ENCODE data around the gene RRP15. TPM values are rescaled to one million over a fixed set of nuclear protein-coding genes. Genes with fewer than 3 reads are reported as not detected.

Gene RRP15
- total and polyA plus RNA-seq, 2 donors from 2014 or later: 5.9 to 21.4 TPM

GRCh38 chr1:218339267-218339831 lies 54.3 kb downstream of the RRP15 start:
- no peak overlapping the region for H3K9ac ChIP-seq (ENCODE audit: low read length in 3 of 3)
- H3K27ac ChIP-seq (ENCODE audit: low read depth in 2 of 2, low read length in 2 of 2): no peak overlapping the region
- H3K9me3 ChIP-seq (ENCODE audit: control insufficient read depth in 2 of 3, insufficient read depth in 1 of 3, low read length in 3 of 3): no peaks in the 10 kb centered on the region
- no peaks in the 10 kb centered on the region for H3K4me1 ChIP-seq (ENCODE audit: control insufficient read depth in 2 of 3, insufficient read depth in 2 of 3, low read depth in 1 of 3, low read length in 3 of 3)
- H3K4me3 ChIP-seq (ENCODE audit: low read length in 3 of 3): no peak overlapping the region
- peak in 1 of 5 donors; percentile 58 for DNase-seq
- TF ChIP-seq CTCF (IDR thresholded peaks at IDR 0.05; ENCODE audit: borderline replicate concordance, extremely low read depth, insufficient read depth): peak; percentile 65
- intact Hi-C loops (cut with DNase I): no loop called here
- no peaks in the 10 kb centered on the region for H3K36me3 ChIP-seq (ENCODE audit: control insufficient read depth in 2 of 3, insufficient read depth in 3 of 3, low read length in 3 of 3)
- peak; percentile 98 for FAIRE-seq
- no peaks in the 10 kb centered on the region for H3K27me3 ChIP-seq (ENCODE audit: control insufficient read depth, insufficient read depth, low read length)

DNA sequence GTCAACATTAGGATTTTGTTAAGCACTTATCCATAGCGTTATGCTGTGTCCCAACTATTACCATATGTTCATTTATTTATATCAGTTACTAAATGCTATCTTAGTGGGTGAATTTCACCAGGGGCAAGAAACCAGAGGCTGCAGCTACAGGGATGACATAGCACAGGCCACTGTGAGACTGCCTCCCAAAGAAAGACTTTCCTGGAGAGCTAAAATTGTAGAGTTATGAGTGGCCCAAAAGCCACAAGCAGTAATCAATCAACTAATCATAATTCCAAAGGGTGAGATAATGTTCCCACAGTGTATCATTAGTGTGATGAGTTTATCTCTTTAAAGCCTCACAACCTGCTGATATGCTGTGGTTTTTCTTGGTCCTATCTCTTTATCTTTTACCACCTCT lies 56.2 kb downstream of the RRP15 start:
- H3K4me1 ChIP-seq (ENCODE audit: control insufficient read depth in 2 of 3, insufficient read depth in 2 of 3, low read depth in 1 of 3, low read length in 3 of 3): peaks cover 0 to 7% (median 0%) of the 10 kb centered on the region in 3 donors
- H3K9ac ChIP-seq (ENCODE audit: low read length in 3 of 3): no peak overlapping the region
- FAIRE-seq: no peak
- DNase-seq: no peak
- no peak overlapping the region for H3K27ac ChIP-seq (ENCODE audit: low read depth in 2 of 2, low read length in 2 of 2)
- no peaks in the 10 kb centered on the region for H3K27me3 ChIP-seq (ENCODE audit: control insufficient read depth, insufficient read depth, low read length)
- H3K4me3 ChIP-seq (ENCODE audit: low read length in 3 of 3): no peak overlapping the region
- no peak for TF ChIP-seq CTCF (IDR thresholded peaks at IDR 0.05; ENCODE audit: borderline replicate concordance, extremely low read depth, insufficient read depth)
- no peaks in the 10 kb centered on the region for H3K9me3 ChIP-seq (ENCODE audit: control insufficient read depth in 2 of 3, insufficient read depth in 1 of 3, low read length in 3 of 3)
- no peaks in the 10 kb centered on the region for H3K36me3 ChIP-seq (ENCODE audit: control insufficient read depth in 2 of 3, insufficient read depth in 3 of 3, low read length in 3 of 3)
- intact Hi-C loops (cut with DNase I): loop anchor here (10.0 kb wide), 1 partner anchor 173 kb away; no protein-coding TSS in a partner anchor

DNA sequence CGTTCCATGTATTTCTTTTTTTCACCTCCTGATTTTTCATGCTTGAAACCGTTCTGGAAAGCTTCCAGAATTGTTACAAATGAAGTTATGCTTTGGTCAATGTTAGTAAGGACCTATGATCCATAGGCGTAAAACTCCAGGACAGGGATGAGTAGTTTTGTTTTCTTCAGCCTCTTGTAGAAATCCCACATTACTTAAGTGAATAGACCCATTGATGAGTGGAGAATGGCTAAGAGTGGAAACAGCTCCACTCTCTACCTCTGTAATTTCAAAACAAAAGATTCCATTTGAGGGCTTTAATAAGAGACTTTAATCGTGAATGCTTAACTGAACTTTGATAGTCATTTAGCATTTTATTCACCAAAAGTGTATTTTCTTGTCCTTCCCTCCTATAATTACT lies 57.0 kb downstream of the RRP15 start:
- H3K9ac ChIP-seq (ENCODE audit: low read length in 3 of 3): no peak overlapping the region
- TF ChIP-seq CTCF (IDR thresholded peaks at IDR 0.05; ENCODE audit: borderline replicate concordance, extremely low read depth, insufficient read depth): no peak
- H3K9me3 ChIP-seq (ENCODE audit: control insufficient read depth in 2 of 3, insufficient read depth in 1 of 3, low read length in 3 of 3): no peaks in the 10 kb centered on the region
- no peaks in the 10 kb centered on the region for H3K27me3 ChIP-seq (ENCODE audit: control insufficient read depth, insufficient read depth, low read length)
- no peak overlapping the region for H3K27ac ChIP-seq (ENCODE audit: low read depth in 2 of 2, low read length in 2 of 2)
- no peak for FAIRE-seq
- intact Hi-C loops (cut with DNase I): loop anchor here (10.0 kb wide), 1 partner anchor 173 kb away; no protein-coding TSS in a partner anchor
- no peaks in the 10 kb centered on the region for H3K36me3 ChIP-seq (ENCODE audit: control insufficient read depth in 2 of 3, insufficient read depth in 3 of 3, low read length in 3 of 3)
- H3K4me1 ChIP-seq (ENCODE audit: control insufficient read depth in 2 of 3, insufficient read depth in 2 of 3, low read depth in 1 of 3, low read length in 3 of 3): peaks cover 0 to 7% (median 0%) of the 10 kb centered on the region in 3 donors
- H3K4me3 ChIP-seq (ENCODE audit: low read length in 3 of 3): no peak overlapping the region
- no peak for DNase-seq
